ENCODE data around the gene KCTD16. TPM values are rescaled to one million over a fixed set of nuclear protein-coding genes. Genes with fewer than 3 reads are reported as not detected.

KCTD16 gene
- total and polyA plus RNA-seq, 12 donors: 0.02 to 0.42 (median 0.10) TPM; not detected in 2

DNA sequence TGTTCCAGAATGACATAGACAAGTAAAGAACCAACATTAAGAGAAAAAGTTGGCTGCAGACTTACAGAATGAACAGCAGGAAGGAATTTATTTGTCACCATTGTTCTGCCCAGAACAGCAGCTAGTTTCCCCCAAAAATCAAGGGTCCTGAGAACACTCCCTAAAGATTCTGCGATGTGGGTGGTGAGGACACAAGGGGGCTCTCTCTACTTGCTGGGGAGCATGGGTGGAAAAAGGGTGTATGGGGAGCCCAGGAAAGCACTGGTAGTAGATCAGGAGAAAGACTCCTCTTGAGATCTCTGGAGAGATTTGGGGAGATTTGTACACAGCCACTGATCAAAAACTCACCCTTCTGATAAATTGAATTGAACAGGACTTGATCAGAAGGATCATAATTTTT is 316.5 kb downstream of the KCTD16 start:
- TF ChIP-seq, protein P1, sequence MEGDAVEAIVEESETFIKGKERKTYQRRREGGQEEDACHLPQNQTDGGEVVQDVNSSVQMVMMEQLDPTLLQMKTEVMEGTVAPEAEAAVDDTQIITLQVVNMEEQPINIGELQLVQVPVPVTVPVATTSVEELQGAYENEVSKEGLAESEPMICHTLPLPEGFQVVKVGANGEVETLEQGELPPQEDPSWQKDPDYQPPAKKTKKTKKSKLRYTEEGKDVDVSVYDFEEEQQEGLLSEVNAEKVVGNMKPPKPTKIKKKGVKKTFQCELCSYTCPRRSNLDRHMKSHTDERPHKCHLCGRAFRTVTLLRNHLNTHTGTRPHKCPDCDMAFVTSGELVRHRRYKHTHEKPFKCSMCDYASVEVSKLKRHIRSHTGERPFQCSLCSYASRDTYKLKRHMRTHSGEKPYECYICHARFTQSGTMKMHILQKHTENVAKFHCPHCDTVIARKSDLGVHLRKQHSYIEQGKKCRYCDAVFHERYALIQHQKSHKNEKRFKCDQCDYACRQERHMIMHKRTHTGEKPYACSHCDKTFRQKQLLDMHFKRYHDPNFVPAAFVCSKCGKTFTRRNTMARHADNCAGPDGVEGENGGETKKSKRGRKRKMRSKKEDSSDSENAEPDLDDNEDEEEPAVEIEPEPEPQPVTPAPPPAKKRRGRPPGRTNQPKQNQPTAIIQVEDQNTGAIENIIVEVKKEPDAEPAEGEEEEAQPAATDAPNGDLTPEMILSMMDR (IDR thresholded peaks at IDR 0.05): no peak
- H3K4me1 ChIP-seq: no peaks in the 10 kb centered on the region
- no peak overlapping the region for H3K4me3 ChIP-seq
- WGBS, 2 donors: 38 to 40% methylated on average over 1 of the region's 1 CpG
- intact Hi-C loops (cut with DNase I): no loop called here
- H3K9me3 ChIP-seq: peaks cover 0 to 25% (median 8%) of the 10 kb centered on the region in 11 donors
- H3K27ac ChIP-seq: no peak overlapping the region
- no peaks in the 10 kb centered on the region for H3K36me3 ChIP-seq
- no peaks in the 10 kb centered on the region for H3K27me3 ChIP-seq
- DNase-seq (no peak), ATAC-seq (no peak)

DNA sequence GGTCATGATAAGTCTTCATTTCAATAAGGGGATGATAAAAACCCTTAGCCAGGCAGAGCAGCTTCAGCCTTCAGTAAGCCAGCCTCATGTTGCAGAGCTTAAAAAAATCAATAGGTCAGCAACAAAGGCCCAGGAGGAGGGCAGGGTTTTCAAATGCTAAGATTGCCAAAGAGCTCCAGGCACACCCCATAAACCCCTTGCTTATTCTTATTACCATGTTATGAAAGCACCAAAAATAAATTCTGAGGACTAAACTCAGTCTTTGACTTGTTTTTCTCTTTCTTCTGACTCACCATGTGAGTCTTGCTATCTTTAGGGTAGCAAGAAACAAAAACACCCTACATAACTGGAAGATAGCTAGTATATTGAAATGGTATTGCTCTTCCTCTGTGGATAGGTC is 317.1 kb downstream of the KCTD16 start:
- intact Hi-C loops (cut with DNase I): no loop called here
- Histone ChIP-seq H3K4me1 (no peaks in the 10 kb centered on the region), H3K27me3 (no peaks in the 10 kb centered on the region), H3K36me3 (no peaks in the 10 kb centered on the region), H3K4me3 (no peak overlapping the region), H3K27ac (no peak overlapping the region), H3K9me3 (peaks cover 0 to 25% (median 8%) of the 10 kb centered on the region in 11 donors)
- TF ChIP-seq, protein P1 (IDR thresholded peaks at IDR 0.05): no peak
- DNase-seq (no peak), ATAC-seq (no peak)

DNA sequence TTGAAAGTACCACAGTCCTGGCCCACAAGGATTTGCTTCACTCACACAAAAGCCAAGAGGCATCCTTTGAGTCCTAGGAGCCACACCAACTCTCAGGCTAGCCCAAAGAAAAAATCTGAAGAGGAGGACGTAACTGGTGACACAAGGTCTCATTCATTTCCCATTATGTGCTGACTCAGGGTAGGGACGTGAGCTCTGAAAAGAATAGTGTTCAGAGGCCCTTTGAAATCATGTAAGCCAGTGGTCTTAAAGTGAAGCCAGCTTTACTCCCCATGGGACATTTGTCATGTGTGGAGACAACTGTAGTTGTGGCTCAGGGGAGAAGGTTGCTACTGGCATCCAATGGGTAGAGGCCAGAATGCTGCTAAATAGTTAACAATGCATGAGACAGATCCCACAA is 332.4 kb downstream of the KCTD16 start:
- H3K4me1 ChIP-seq: no peaks in the 10 kb centered on the region
- no peaks in the 10 kb centered on the region for H3K36me3 ChIP-seq
- peaks cover 0 to 11% (median 0%) of the 10 kb centered on the region in 11 donors for H3K9me3 ChIP-seq
- intact Hi-C loops (cut with DNase I): no loop called here
- no peak overlapping the region for H3K4me3 ChIP-seq
- ATAC-seq (no peak), DNase-seq (no peak)
- 75 to 86% methylated on average over 2 of the region's 2 CpGs for WGBS, 2 donors
- no peak overlapping the region for H3K27ac ChIP-seq
- TF ChIP-seq, protein P1 (IDR thresholded peaks at IDR 0.05): no peak
- H3K27me3 ChIP-seq: no peaks in the 10 kb centered on the region

DNA sequence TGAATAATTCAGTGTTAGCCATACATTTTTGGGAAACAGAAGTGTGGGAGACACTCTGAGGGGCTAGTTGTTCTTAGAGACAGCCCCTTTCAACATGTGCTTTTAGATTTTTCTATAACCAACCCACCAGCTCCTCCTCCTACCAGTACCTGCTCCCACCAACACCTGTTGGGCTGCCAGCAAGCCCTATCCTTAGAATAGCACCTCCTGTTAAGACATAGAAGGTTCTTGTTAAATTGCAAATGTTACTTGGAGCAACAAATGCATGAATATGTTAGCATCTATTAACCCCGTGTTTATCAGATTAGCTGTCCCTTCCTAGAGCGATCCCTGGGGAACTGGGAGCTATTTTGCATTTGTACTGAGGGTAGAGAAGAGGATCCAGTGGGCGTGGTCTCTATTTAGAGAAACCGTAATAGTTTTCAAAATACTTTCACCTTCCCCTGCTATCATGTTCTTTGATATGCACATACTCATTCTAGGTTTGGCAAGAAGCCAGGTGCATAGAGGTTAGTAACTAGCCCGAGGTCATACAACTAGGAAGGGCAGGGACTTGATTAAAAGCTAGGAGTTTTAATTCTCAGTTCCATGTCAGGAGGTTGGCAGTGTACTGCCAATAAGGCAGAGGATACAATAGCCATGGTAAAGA is 334.4 kb downstream of the KCTD16 start:
- H3K27ac ChIP-seq: no peak overlapping the region
- H3K27me3 ChIP-seq: no peaks in the 10 kb centered on the region
- TF ChIP-seq, protein P1 (IDR thresholded peaks at IDR 0.05): no peak
- H3K36me3 ChIP-seq: no peaks in the 10 kb centered on the region
- ATAC-seq: no peak
- no peaks in the 10 kb centered on the region for H3K4me1 ChIP-seq
- H3K4me3 ChIP-seq: no peak overlapping the region
- H3K9me3 ChIP-seq: peaks cover 0 to 6% (median 0%) of the 10 kb centered on the region in 11 donors
- intact Hi-C loops (cut with DNase I): no loop called here
- DNase-seq: no peak
- 21 to 28% methylated on average over 5 of the region's 5 CpGs for WGBS, 2 donors

Measured in heart right ventricle (tissue), 16 donors.